Endodermal cell (in vitro differentiated cells): ENCODE data around the gene RHD. TPM values are rescaled to one million over a fixed set of nuclear protein-coding genes. Genes with fewer than 3 reads are reported as not detected.
"Not testable (repeated sequence)": the region's sequence is repeated elsewhere in the genome, so short reads cannot be mapped to it uniquely, and the experiment has no call there.

ENCODE experiments used
- DNase-seq: peaks from one replicate; pipeline ENCODE4 v3.0.0-alpha.2; 2017
- H3K27ac ChIP-seq: 2 replicates; pipeline ENCODE4 v1.5.1; 2013; ENCODE audit warnings: mild to moderate bottlenecking, low read depth, low read length, moderate library complexity
- H3K27me3 ChIP-seq: 2 replicates; pipeline ENCODE4 v1.6.1; 2013; ENCODE audit warnings: mild to moderate bottlenecking, low read length, moderate library complexity; ENCODE audit not compliant: insufficient read depth, control insufficient read depth, poor library complexity, severe bottlenecking
- H3K36me3 ChIP-seq: 2 replicates; pipeline ENCODE4 v1.7.0; 2013; ENCODE audit warnings: mild to moderate bottlenecking, low read length, moderate library complexity; ENCODE audit not compliant: control insufficient read depth, insufficient read depth
- H3K4me1 ChIP-seq: one replicate; pipeline ENCODE4 v1.7.0; 2013; ENCODE audit warnings: low read length; ENCODE audit not compliant: control insufficient read depth, insufficient read depth
- H3K4me3 ChIP-seq: 2 replicates; pipeline ENCODE4 v1.5.1; 2013; ENCODE audit warnings: mild to moderate bottlenecking, low read length, moderate library complexity
- H3K9ac ChIP-seq: 2 replicates; pipeline ENCODE4 v1.6.1; 2013; ENCODE audit warnings: mild to moderate bottlenecking, low read length, moderate library complexity; ENCODE audit not compliant: poor library complexity, severe bottlenecking; ENCODE audit errors: extremely low read depth
- H3K9me3 ChIP-seq: 2 replicates; pipeline ENCODE4 v1.6.1; 2013; ENCODE audit warnings: mild to moderate bottlenecking, low read length, moderate library complexity; ENCODE audit not compliant: control insufficient read depth
- H3K27ac Mint-ChIP-seq: 2 replicates; pipeline ENCODE4 v1.8.0; 2020; ENCODE audit warnings: mixed read lengths
- H3K27me3 Mint-ChIP-seq: 2 replicates; pipeline ENCODE4 v1.8.0; 2021; ENCODE audit warnings: mild to moderate bottlenecking, mixed read lengths; ENCODE audit not compliant: insufficient read depth
- H3K36me3 Mint-ChIP-seq: 2 replicates; pipeline ENCODE4 v1.8.0; 2020; ENCODE audit warnings: low read depth, mixed read lengths
- H3K4me1 Mint-ChIP-seq: 2 replicates; pipeline ENCODE4 v1.8.0; 2020; ENCODE audit warnings: mixed read lengths
- H3K4me3 Mint-ChIP-seq: 2 replicates; pipeline ENCODE4 v1.8.0; 2020; ENCODE audit warnings: mild to moderate bottlenecking, moderate library complexity, mixed read lengths
- H3K9me3 Mint-ChIP-seq: 2 replicates; pipeline ENCODE4 v1.8.0; 2020; ENCODE audit warnings: mild to moderate bottlenecking, mixed read lengths
- WGBS, 2 experiments: methylation state at CpG; one replicate each; pipeline versions ENCODE4 v1.1.5 to v1.1.7; 2013; ENCODE audit warnings: missing lambda C conversion rate in 2 of 2, mixed read lengths in 1 of 2; ENCODE audit not compliant: insufficient coverage in 1 of 2, insufficient read length in 1 of 2; 5-methylcytosine and 5-hydroxymethylcytosine counted together
- total RNA-seq, 2 donors: library from RNA; stranded (reverse); fragmentation: NEBNext Ultra II Directional in 1 of 2; extraction: Animal tissue kit (Norgen Biotek cat#: 25700) in 1 of 2; gene quantifications; 2 replicates in 1 of 2; 3 replicates in 1 of 2; pipeline ENCODE4 v1.2.1, GENCODE V29; 2021
- TF ChIP-seq, protein P1 (sequence below): fragments of 200-600 bp; sonication (generic); conservative IDR thresholded peaks from 2 replicates; pipeline ENCODE4 v1.5.0; 2021; ENCODE audit warnings: antibody characterized with exemption, mild to moderate bottlenecking

RHD gene
- total RNA-seq, 2 donors from 2014 or later, result not detected

DNA sequence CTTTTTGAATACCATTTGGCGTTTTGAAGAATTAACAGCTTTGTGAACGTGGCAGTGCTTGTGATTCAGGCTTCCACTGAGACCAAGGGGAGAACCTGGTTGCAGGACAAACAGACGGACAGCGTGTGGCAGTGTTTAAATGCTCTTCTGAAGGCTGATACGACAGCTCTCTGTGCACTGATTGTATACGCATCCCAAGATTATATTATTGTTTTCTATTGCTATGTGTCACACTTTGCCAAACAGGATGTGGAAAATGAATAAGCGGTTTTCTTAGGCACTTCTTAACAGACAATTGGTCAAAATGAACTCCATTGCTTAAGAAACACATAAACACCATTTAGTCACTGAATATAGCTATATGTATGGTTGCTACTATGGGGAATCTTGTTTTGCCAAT is 12.5 kb upstream of the RHD start:
- H3K36me3 ChIP-seq, H3K4me1 Mint-ChIP-seq, H3K4me1 ChIP-seq, H3K4me3 Mint-ChIP-seq, H3K9me3 ChIP-seq, H3K9ac ChIP-seq, DNase-seq, H3K27ac ChIP-seq, H3K27me3 Mint-ChIP-seq, H3K4me3 ChIP-seq, H3K27ac Mint-ChIP-seq, H3K27me3 ChIP-seq, H3K9me3 Mint-ChIP-seq: not testable (repeated sequence)
- TF ChIP-seq, protein P1, sequence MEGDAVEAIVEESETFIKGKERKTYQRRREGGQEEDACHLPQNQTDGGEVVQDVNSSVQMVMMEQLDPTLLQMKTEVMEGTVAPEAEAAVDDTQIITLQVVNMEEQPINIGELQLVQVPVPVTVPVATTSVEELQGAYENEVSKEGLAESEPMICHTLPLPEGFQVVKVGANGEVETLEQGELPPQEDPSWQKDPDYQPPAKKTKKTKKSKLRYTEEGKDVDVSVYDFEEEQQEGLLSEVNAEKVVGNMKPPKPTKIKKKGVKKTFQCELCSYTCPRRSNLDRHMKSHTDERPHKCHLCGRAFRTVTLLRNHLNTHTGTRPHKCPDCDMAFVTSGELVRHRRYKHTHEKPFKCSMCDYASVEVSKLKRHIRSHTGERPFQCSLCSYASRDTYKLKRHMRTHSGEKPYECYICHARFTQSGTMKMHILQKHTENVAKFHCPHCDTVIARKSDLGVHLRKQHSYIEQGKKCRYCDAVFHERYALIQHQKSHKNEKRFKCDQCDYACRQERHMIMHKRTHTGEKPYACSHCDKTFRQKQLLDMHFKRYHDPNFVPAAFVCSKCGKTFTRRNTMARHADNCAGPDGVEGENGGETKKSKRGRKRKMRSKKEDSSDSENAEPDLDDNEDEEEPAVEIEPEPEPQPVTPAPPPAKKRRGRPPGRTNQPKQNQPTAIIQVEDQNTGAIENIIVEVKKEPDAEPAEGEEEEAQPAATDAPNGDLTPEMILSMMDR, result peak; percentile 28
- WGBS, 2 experiments, result 79% methylated on average over 4 of the region's 7 CpGs; no CpG with 5 or more reads in 1 of the 2 experiments
- H3K36me3 Mint-ChIP-seq, result peaks cover 17% of the 10 kb centered on the region

DNA sequence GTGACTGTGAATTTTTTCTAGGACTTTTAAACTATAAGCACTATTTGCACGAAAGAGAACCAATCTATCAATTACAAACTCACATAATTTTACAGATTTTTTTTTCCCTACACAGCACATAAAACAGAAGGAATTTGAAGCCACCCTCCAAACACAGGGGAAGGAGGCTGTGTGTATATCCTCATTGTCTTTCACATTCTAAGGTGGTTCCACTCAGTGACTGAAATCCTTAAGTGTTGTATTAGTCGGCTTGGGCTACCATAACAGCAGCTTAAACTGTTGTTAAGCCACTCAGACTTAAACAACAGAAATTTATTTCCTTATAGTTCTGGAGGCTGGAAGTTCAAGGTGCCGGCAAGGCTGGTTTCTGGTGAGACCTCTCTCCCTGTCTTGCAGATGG is 12.0 kb upstream of the RHD start:
- not testable (repeated sequence) for H3K27ac Mint-ChIP-seq, H3K4me3 Mint-ChIP-seq, H3K9me3 ChIP-seq, H3K27me3 ChIP-seq, H3K4me3 ChIP-seq, H3K9ac ChIP-seq, H3K36me3 ChIP-seq, H3K27ac ChIP-seq, H3K9me3 Mint-ChIP-seq, H3K27me3 Mint-ChIP-seq, H3K4me1 Mint-ChIP-seq, DNase-seq, H3K4me1 ChIP-seq
- peaks cover 17% of the 10 kb centered on the region for H3K36me3 Mint-ChIP-seq
- 86 to 100% methylated on average over 1 to 3 of the region's 3 CpGs for WGBS, 2 experiments

DNA sequence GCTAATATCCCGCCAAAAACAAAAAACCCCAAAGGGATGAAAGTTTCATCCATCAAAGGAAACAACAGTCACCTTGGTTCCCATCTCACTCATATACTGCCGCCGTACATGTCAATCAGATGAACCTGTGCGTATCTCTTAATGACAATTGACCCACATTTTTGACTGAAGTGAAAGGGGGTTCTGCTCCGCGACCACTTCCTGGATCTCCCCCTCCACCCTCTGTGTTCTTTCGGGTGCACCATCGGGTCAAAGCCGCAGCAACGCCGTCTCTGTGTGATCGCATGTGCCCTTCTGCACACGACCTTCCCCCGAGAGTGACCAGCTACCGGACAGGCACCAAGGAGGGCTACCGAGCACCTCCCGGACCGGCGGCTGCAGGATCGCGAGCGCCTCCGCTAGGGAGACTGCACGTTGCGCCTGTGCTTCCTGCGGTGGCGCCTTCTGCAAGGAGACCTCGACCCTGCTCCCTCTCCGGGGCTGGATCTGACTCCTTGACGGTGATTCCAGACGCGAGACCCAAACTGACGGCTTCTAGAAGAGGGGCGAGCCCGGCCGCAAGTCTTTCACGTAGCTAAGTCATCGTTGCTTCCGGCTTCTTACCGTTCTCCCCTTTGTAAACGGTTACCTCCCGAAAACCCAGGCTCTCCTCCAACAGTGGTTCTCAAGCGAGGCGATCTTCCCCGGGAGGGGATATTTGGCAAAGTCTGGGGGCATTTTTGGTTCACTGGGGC is 5.6 kb upstream of the RHD start:
- H3K27ac Mint-ChIP-seq, result peak overlapping the region; percentile 77
- peak overlapping the region; percentile 91 for H3K4me3 ChIP-seq
- not testable (repeated sequence) for H3K27me3 ChIP-seq, H3K27ac ChIP-seq, H3K36me3 ChIP-seq, H3K4me1 ChIP-seq, H3K9me3 ChIP-seq, DNase-seq, H3K4me1 Mint-ChIP-seq, H3K9me3 Mint-ChIP-seq
- peak overlapping the region; percentile 72 for H3K4me3 Mint-ChIP-seq
- WGBS, 2 experiments, result 0 to 5% methylated on average over 3 to 7 of the region's 45 CpGs
- peaks cover 12% of the 10 kb centered on the region for H3K27me3 Mint-ChIP-seq
- H3K9ac ChIP-seq, result peak overlapping the region; percentile 34
- peaks cover 17% of the 10 kb centered on the region for H3K36me3 Mint-ChIP-seq

DNA sequence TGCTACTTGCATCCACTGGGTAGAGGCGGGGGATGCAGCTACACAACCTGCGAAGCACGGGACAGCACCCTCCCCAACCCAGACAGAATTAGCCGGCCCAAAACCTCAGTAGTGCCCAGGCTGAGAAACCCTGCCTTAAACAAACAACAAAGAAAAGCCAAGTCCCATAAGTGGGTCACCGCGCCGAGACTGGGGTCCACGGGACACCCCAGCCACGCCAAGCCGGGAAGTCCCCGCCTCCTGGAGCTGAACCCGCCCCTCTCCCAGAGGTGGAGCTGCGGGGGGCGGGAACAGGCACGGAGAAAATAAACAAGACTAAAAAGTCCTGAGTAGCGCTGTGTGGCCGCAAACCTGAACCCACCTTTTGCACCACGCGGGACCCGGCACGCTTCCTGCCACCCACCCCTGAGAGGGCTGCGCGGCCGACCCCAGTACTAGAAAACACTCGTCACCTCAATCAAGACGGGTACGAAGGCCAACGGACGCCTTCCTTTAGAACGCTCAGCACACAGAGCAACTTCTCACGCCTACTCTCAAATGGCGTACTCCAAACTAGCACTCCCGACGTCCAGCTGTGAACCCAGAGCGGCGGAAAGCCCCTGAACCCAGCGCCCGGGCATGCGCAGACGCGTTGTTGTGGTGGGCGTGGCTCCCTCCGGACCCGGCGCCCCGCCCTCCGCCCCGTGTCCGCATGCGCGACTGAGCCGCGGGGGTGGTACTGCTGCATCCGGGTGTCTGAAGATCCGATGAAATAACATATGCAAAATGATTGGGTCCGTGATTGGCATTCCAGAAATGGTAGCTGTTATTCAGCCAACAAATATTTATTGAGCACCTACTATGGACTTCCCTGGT is 4.8 kb upstream of the RHD start:
- H3K4me1 Mint-ChIP-seq, H3K27me3 ChIP-seq, H3K4me1 ChIP-seq, H3K36me3 ChIP-seq, H3K9me3 Mint-ChIP-seq, H3K27ac Mint-ChIP-seq, H3K9me3 ChIP-seq: not testable (repeated sequence)
- 0% methylated on average over 13 to 29 of the region's 56 CpGs for WGBS, 2 experiments
- H3K4me3 Mint-ChIP-seq, result peak overlapping the region; percentile 48
- peak overlapping the region; percentile 78 for H3K4me3 ChIP-seq
- peaks cover 12% of the 10 kb centered on the region for H3K27me3 Mint-ChIP-seq
- peak; percentile 84 for DNase-seq
- H3K36me3 Mint-ChIP-seq, result peaks cover 11% of the 10 kb centered on the region
- H3K27ac ChIP-seq, result peak overlapping the region; percentile 32
- H3K9ac ChIP-seq, result peak overlapping the region; percentile 25

DNA sequence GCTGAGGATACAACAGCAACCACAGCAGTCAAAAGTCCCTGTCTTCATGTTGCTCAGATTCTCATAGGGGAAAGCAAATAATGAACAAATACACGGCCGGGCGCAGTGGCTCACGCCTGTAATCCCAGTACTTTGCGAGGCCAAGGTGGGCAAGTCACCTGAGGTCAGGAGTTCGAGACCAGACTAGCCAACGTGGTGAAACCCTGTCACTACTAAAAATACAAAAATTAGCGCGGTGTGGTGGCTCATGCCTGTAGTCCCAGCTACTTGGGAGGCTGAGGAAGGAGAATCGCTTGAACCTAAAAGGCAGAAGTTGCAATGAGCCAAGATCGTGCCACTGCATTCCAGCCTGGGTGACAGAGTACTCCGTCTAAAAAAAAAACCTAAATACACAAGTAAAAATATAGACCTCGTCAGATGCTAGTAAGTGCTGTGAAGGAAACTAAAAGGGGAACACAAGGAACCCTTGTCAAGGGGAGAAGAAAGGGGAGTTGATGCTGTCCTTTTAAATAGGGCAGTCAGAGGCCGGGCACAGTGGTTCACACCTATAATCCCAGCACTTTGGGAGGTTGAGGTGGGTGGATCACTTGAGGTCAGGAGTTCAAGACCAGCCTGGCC is 4.1 kb upstream of the RHD start:
- Mint-ChIP-seq H3K27me3 (peaks cover 12% of the 10 kb centered on the region), H3K4me3 (peak overlapping the region; percentile 48)
- H3K4me1 ChIP-seq, H3K27ac Mint-ChIP-seq, H3K9me3 Mint-ChIP-seq, H3K27ac ChIP-seq, H3K36me3 ChIP-seq, DNase-seq, H3K27me3 ChIP-seq, H3K36me3 Mint-ChIP-seq, H3K9me3 ChIP-seq, H3K9ac ChIP-seq, H3K4me1 Mint-ChIP-seq: not testable (repeated sequence)
- peak overlapping the region; percentile 78 for H3K4me3 ChIP-seq
- WGBS, 2 experiments, result 55 to 76% methylated on average over 4 to 12 of the region's 14 CpGs

DNA sequence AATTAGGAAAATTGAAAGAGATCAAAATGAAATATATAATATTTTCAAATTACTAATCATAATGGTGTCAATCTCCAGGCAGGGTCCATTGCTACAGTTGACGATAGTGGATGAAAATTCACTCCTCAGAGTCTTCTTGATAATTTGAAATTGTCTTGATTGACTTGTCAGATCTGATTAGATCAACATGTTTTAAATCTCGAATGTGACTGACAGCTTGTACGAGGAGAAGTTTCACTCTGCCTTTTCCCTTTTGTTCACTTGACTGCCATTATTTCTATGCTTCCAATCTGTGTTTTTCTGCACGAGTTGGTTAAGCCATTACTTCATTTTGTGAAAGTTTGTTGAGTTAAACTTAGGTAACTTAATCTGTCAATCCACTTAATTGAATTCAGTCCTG is 3.3 kb downstream of the RHD start:
- H3K27ac Mint-ChIP-seq, H3K4me3 Mint-ChIP-seq, H3K9me3 ChIP-seq, H3K36me3 Mint-ChIP-seq, H3K9ac ChIP-seq, H3K4me1 Mint-ChIP-seq, H3K9me3 Mint-ChIP-seq, DNase-seq, H3K27ac ChIP-seq, H3K36me3 ChIP-seq, H3K27me3 ChIP-seq, H3K4me3 ChIP-seq, H3K4me1 ChIP-seq, H3K27me3 Mint-ChIP-seq: not testable (repeated sequence)
- whole genome bisulfite sequencing, 2 experiments, result 83 to 92% methylated on average over 2 to 3 of the region's 4 CpGs
